HEK293T (cell line): ENCODE data around the gene PYCR2.

Source experiments
- CTCF ChIA-PET: fragments of 350-600 bp; formaldehyde crosslinking; extraction: SDS; loops from one replicate; lab custom pipeline; 2021; ENCODE audit warnings: antibody characterized with exemption, inconsistent platforms; lab: Yijun Ruan, JAX
- POLR2A ChIA-PET: fragments of 350-600 bp; formaldehyde crosslinking; extraction: SDS; loops from one replicate; lab custom pipeline; 2020; ENCODE audit warnings: antibody characterized with exemption, inconsistent platforms; lab: Yijun Ruan, JAX
- DNase-seq: peaks from one replicate; pipeline ENCODE4 v3.0.0; 2012; ENCODE audit warnings: mixed read lengths; ENCODE audit errors: extremely low spot score
- ARNT ChIP-seq: fragments of 450-650 bp; IDR thresholded peaks from 2 replicates; pipeline ENCODE4 v1.6.1; 2017; ENCODE audit warnings: mild to moderate bottlenecking
- BHLHE40 ChIP-seq: fragments of 450-650 bp; IDR thresholded peaks from 2 replicates; pipeline ENCODE4 v1.6.1; 2016; ENCODE audit warnings: mild to moderate bottlenecking, moderate library complexity, borderline replicate concordance
- CTBP1 ChIP-seq: fragments of 450-650 bp; IDR thresholded peaks from 2 replicates; pipeline ENCODE4 v1.6.1; 2016; ENCODE audit warnings: borderline replicate concordance
- ELF4 ChIP-seq: fragments of 450-650 bp; IDR thresholded peaks from 2 replicates; pipeline ENCODE4 v1.6.1; 2017; ENCODE audit warnings: antibody characterized with exemption
- FOXA1 ChIP-seq: fragments of 450-650 bp; IDR thresholded peaks from 2 replicates; pipeline ENCODE4 v1.6.1; 2016; ENCODE audit warnings: mild to moderate bottlenecking
- FOXK2 ChIP-seq: fragments of 450-650 bp; IDR thresholded peaks from 2 replicates; pipeline ENCODE4 v1.6.1; 2016; ENCODE audit warnings: mild to moderate bottlenecking
- FOXM1 ChIP-seq: fragments of 450-650 bp; IDR thresholded peaks from 2 replicates; pipeline ENCODE4 v1.6.1; 2017; ENCODE audit warnings: mild to moderate bottlenecking, borderline replicate concordance
- HDGF ChIP-seq: fragments of 450-650 bp; IDR thresholded peaks from 2 replicates; pipeline ENCODE4 v1.6.1; 2017; ENCODE audit warnings: antibody characterized with exemption, borderline replicate concordance
- L3MBTL2 ChIP-seq: fragments of 450-650 bp; conservative IDR thresholded peaks from 2 replicates; pipeline ENCODE4 v1.6.1; 2016; ENCODE audit warnings: mild to moderate bottlenecking
- LEF1 ChIP-seq: fragments of 450-650 bp; IDR thresholded peaks from 2 replicates; pipeline ENCODE4 v1.6.1; 2017; ENCODE audit warnings: mild to moderate bottlenecking, borderline replicate concordance
- NFRKB ChIP-seq: fragments of 450-650 bp; IDR thresholded peaks from 2 replicates; pipeline ENCODE4 v1.6.1; 2016; ENCODE audit warnings: mild to moderate bottlenecking, moderate library complexity
- PKNOX1 ChIP-seq: fragments of 450-650 bp; IDR thresholded peaks from 2 replicates; pipeline ENCODE4 v1.6.1; 2016
- SP1 ChIP-seq: fragments of 450-650 bp; IDR thresholded peaks from 2 replicates; pipeline ENCODE4 v1.6.1; 2017
- SUZ12 ChIP-seq: fragments of 450-650 bp; IDR thresholded peaks from 2 replicates; pipeline ENCODE4 v1.6.1; 2016; ENCODE audit warnings: mild to moderate bottlenecking
- TARDBP ChIP-seq: fragments of 450-650 bp; IDR thresholded peaks from 2 replicates; pipeline ENCODE4 v1.6.1; 2016
- ZNF384 ChIP-seq: fragments of 450-650 bp; IDR thresholded peaks from 2 replicates; pipeline ENCODE4 v1.6.1; 2016

The PYCR2 gene

GRCh38 chr1:225928186-225929175 is 4.4 kb upstream of the PYCR2 start:
- TF ChIP-seq TARDBP (no peak), HDGF (no peak), FOXA1 (no peak), ELF4 (no peak), ZNF384 (no peak), PKNOX1 (no peak), SUZ12 (no peak), SP1 (no peak), FOXM1 (no peak), LEF1 (no peak), CTBP1 (no peak), BHLHE40 (no peak), FOXK2 (no peak), ARNT (no peak), L3MBTL2 (no peak), NFRKB (no peak)
- no peak for DNase-seq
- POLR2A ChIA-PET, result no interaction called here
- CTCF ChIA-PET, result no interaction called here

- ChIA-PET POLR2A (interaction anchor here (1.0 to 1.6 kb wide), 3 partner anchors 9 to 45 kb away, joined by 3 to 4 read pairs (median 4); partner anchors contain the start of gene TMEM63A), CTCF (interaction anchor here (0.8 kb wide), 1 partner anchor 44 kb away, joined by 3 read pairs; the partner anchor contains the start of gene TMEM63A)
- no peak for TF ChIP-seq SUZ12
- TF ChIP-seq SP1, result no peak
- no peak for TF ChIP-seq LEF1
- no peak for TF ChIP-seq L3MBTL2
- no peak for TF ChIP-seq ELF4
- no peak for TF ChIP-seq NFRKB
- no peak for TF ChIP-seq FOXK2
- TF ChIP-seq FOXM1, result no peak
- TF ChIP-seq PKNOX1, result no peak
- TF ChIP-seq FOXA1, result no peak
- TF ChIP-seq ZNF384, result no peak
- TF ChIP-seq HDGF, result no peak
- no peak for TF ChIP-seq CTBP1
- no peak for TF ChIP-seq ARNT
- no peak for TF ChIP-seq TARDBP
Observed at GRCh38 chr1:225926551-225927113, 2.6 kb upstream of the PYCR2 start.

GRCh38 chr1:225923381-225923691 is 714 bp downstream of the PYCR2 start:
- ChIA-PET CTCF (interaction anchor here (0.8 to 1.5 kb wide), 3 partner anchors 8 to 449 kb away, joined by 3 to 6 read pairs (median 3); no protein-coding TSS in a partner anchor), POLR2A (interaction anchor here (1.0 to 4.5 kb wide), 23 partner anchors 9 to 146 kb away, joined by 3 to 39 read pairs (median 6); partner anchors contain the start of genes EPHX1, H3-3A, LEFTY2 and SDE2)
- TF ChIP-seq PKNOX1, result no peak
- TF ChIP-seq FOXK2, result no peak
- TF ChIP-seq SUZ12, result no peak
- no peak for TF ChIP-seq L3MBTL2
- TF ChIP-seq ZNF384, result no peak
- TF ChIP-seq FOXA1, result no peak
- TF ChIP-seq FOXM1, result no peak
- TF ChIP-seq LEF1, result no peak
- no peak for TF ChIP-seq CTBP1
- no peak for TF ChIP-seq SP1
- TF ChIP-seq ARNT, result no peak
- DNase-seq, result peak; percentile 39

More at GRCh38 chr1:225926551-225927113, 2.6 kb upstream of the PYCR2 start:
- DNase-seq, result no peak

GRCh38 chr1:225921734-225922709 is 2.0 kb downstream of the PYCR2 start:
- no peak for DNase-seq
- ChIA-PET CTCF (interaction anchor here (0.8 kb wide), 1 partner anchor 447 kb away, joined by 3 read pairs; no protein-coding TSS in a partner anchor), POLR2A (interaction anchor here (1.3 to 4.5 kb wide), 5 partner anchors 18 to 44 kb away, joined by 3 to 39 read pairs (median 8); partner anchors contain the start of genes LEFTY2 and TMEM63A)
- TF ChIP-seq SUZ12 (no peak), BHLHE40 (no peak), ZNF384 (no peak), L3MBTL2 (no peak), HDGF (no peak), FOXM1 (no peak), TARDBP (no peak), ELF4 (no peak), FOXK2 (no peak), NFRKB (no peak)
